Kidney (tissue), 14 donors: ENCODE measurements around the gene WWOX. TPM values are rescaled to one million over a fixed set of nuclear protein-coding genes. Genes with fewer than 3 reads are reported as not detected.

ENCODE experiments used
- DNase-seq, 5 donors: peaks; one replicate each; pipeline ENCODE4 v3.0.0-alpha.2; 2013 to 2020
- FAIRE-seq: peaks from 2 replicates; lab custom pipeline; 2012; peaks lifted over from hg19 to GRCh38; lab: Jason Lieb, UNC
- H3K27ac ChIP-seq, 2 donors: one replicate each; pipeline ENCODE4 v1.7.0; 2013; ENCODE audit warnings: low read depth in 2 of 2, low read length in 2 of 2, inconsistent platforms in 1 of 2
- H3K27me3 ChIP-seq: one replicate; pipeline ENCODE4 v1.7.1; 2013; ENCODE audit warnings: low read length, inconsistent platforms; ENCODE audit not compliant: control insufficient read depth, insufficient read depth
- H3K36me3 ChIP-seq, 3 donors: one replicate each; pipeline versions ENCODE4 v1.7.0 to v1.7.1; 2013; ENCODE audit warnings: low read length in 3 of 3, control low read depth in 1 of 3, inconsistent platforms in 1 of 3; ENCODE audit not compliant: insufficient read depth in 3 of 3, control insufficient read depth in 2 of 3
- H3K4me1 ChIP-seq, 3 donors: one replicate each; pipeline versions ENCODE4 v1.7.0 to v1.7.1; 2013; ENCODE audit warnings: low read length in 3 of 3, inconsistent platforms in 1 of 3, low read depth in 1 of 3; ENCODE audit not compliant: control insufficient read depth in 2 of 3, insufficient read depth in 2 of 3
- H3K4me3 ChIP-seq, 3 donors: one replicate each; pipeline versions ENCODE4 v1.7.0 to v1.8.1; 2013; ENCODE audit warnings: low read length in 3 of 3, control low read depth in 1 of 3, inconsistent platforms in 1 of 3
- H3K9ac ChIP-seq, 3 donors: one replicate each; pipeline versions ENCODE4 v1.7.0 to v1.7.1; 2013; ENCODE audit warnings: low read length in 3 of 3, control low read depth in 1 of 3, inconsistent platforms in 1 of 3
- H3K9me3 ChIP-seq, 3 donors: one replicate each; pipeline versions ENCODE4 v1.7.0 to v1.7.1; 2013; ENCODE audit warnings: low read length in 3 of 3, control low read depth in 1 of 3, inconsistent platforms in 1 of 3; ENCODE audit not compliant: control insufficient read depth in 2 of 3, insufficient read depth in 1 of 3
- CTCF ChIP-seq: IDR thresholded peaks from 3 replicates; pipeline ENCODE4 v1.5.1; 2012; ENCODE audit warnings: mild to moderate bottlenecking, moderate library complexity, borderline replicate concordance; ENCODE audit not compliant: insufficient read depth; ENCODE audit errors: extremely low read depth
- intact Hi-C: fragments of 100-400 bp; cut with DNase I; formaldehyde crosslinking; loops from one replicate; pipeline ENCODE4 v1.11.1; 2022
- polyA plus RNA-seq: library from polyadenylated mRNA; stranded (reverse); fragments of 350-450 nt; fragmentation: Illumina TruSeq; extraction: RNeasy Lipid Tissue Mini Kit (QIAGEN cat#74804); gene quantifications from one replicate; pipeline ENCODE4 v1.2.3, GENCODE V29; 2014; ENCODE audit warnings: low read depth, low replicate concordance; ENCODE audit not compliant: insufficient read depth
- total RNA-seq: library from RNA; stranded (reverse); fragmentation: NEBNext Ultra II Directional; extraction: Animal tissue kit (Norgen Biotek cat#: 25700); gene quantifications from one replicate; pipeline ENCODE4 v1.2.1, GENCODE V29; 2021
- donor health status: control.
- donor health status: control.
- donor health status: control.
- donor health status: control.
- donor health status: control.
- donor health status: DM: yes; HTN: yes; CAD: no.
- donor health status: Normal renal cell carcinoma (clear cell type).

WWOX gene
- total and polyA plus RNA-seq, 2 donors from 2014 or later = 22.5 to 30.3 TPM

GRCh38 chr16:79175286-79176057 lies 1076.0 kb downstream of the WWOX start:
- Histone ChIP-seq H3K4me3 (no peak overlapping the region), H3K27me3 (no peaks in the 10 kb centered on the region), H3K27ac (no peak overlapping the region), H3K9ac (no peak overlapping the region), H3K4me1 (peaks cover 0 to 6% (median 0%) of the 10 kb centered on the region in 3 donors), H3K9me3 (peaks cover 0 to 2% (median 0%) of the 10 kb centered on the region in 3 donors), H3K36me3 (no peaks in the 10 kb centered on the region)
- DNase-seq (no peak), FAIRE-seq (no peak)
- intact Hi-C loops = no loop called here
- TF ChIP-seq CTCF = no peak

GRCh38 chr16:79177018-79177417 lies 1077.6 kb downstream of the WWOX start:
- H3K9me3 ChIP-seq = peaks cover 0 to 2% (median 0%) of the 10 kb centered on the region in 3 donors
- no peaks in the 10 kb centered on the region for H3K36me3 ChIP-seq
- no peak for FAIRE-seq
- no peaks in the 10 kb centered on the region for H3K27me3 ChIP-seq
- peak in 1 of 5 donors; percentile 36 for DNase-seq
- intact Hi-C loops = no loop called here
- no peak overlapping the region for H3K9ac ChIP-seq
- no peak overlapping the region for H3K27ac ChIP-seq
- peaks cover 0 to 3% (median 0%) of the 10 kb centered on the region in 3 donors for H3K4me1 ChIP-seq
- H3K4me3 ChIP-seq = no peak overlapping the region
- no peak for TF ChIP-seq CTCF

- TF ChIP-seq CTCF = no peak
- H3K27ac ChIP-seq = no peak overlapping the region
- no peaks in the 10 kb centered on the region for H3K4me1 ChIP-seq
- intact Hi-C loops = no loop called here
- no peak overlapping the region for H3K4me3 ChIP-seq
- H3K9me3 ChIP-seq = peaks cover 0 to 2% (median 0%) of the 10 kb centered on the region in 3 donors
- no peaks in the 10 kb centered on the region for H3K27me3 ChIP-seq
- no peak overlapping the region for H3K9ac ChIP-seq
- H3K36me3 ChIP-seq = no peaks in the 10 kb centered on the region
- FAIRE-seq = no peak
- no peak for DNase-seq
Measured at GRCh38 chr16:79181419-79181818, 1082.0 kb downstream of the WWOX start.
